ENCODE measurements around the gene PLCH2.

PLCH2 gene

GRCh38 chr1:2486558-2486957, 10.5 kb downstream of the PLCH2 start:
- no peak for TF ChIP-seq CTCF (IDR thresholded peaks at IDR 0.05; ENCODE audit: low read depth, low read length, missing control alignments)
- in situ Hi-C loops (cut with HindIII; ENCODE audit: low pct_ligation_motif_present, low sequenced_read_pairs), result no loop called here
- H3K36me3 ChIP-seq (replicated peaks), result no peaks in the 10 kb centered on the region

GRCh38 chr1:2488688-2489087, 12.6 kb downstream of the PLCH2 start:
- TF ChIP-seq CTCF (IDR thresholded peaks at IDR 0.05; ENCODE audit: low read depth, low read length, missing control alignments), result no peak
- no peak overlapping the region for H3K4me3 ChIP-seq (ENCODE audit: low read depth, low read length)
- no peak for DNase-seq
- no peaks in the 10 kb centered on the region for H3K27me3 ChIP-seq (replicated peaks)
- H3K36me3 ChIP-seq (replicated peaks), result no peaks in the 10 kb centered on the region
- in situ Hi-C loops (cut with HindIII; ENCODE audit: low pct_ligation_motif_present, low sequenced_read_pairs), result no loop called here
- H3K27ac ChIP-seq, result no peak overlapping the region

More at GRCh38 chr1:2486558-2486957, 10.5 kb downstream of the PLCH2 start:
- no peak for DNase-seq
- Histone ChIP-seq H3K27ac (no peak overlapping the region), H3K4me3 (ENCODE audit: low read depth, low read length) (no peak overlapping the region), H3K27me3 (replicated peaks) (no peaks in the 10 kb centered on the region)

GRCh38 chr1:2489615-2490014, 13.5 kb downstream of the PLCH2 start:
- no peak for TF ChIP-seq CTCF (IDR thresholded peaks at IDR 0.05; ENCODE audit: low read depth, low read length, missing control alignments)
- DNase-seq, result no peak
- no peaks in the 10 kb centered on the region for H3K27me3 ChIP-seq (replicated peaks)
- H3K27ac ChIP-seq, result no peak overlapping the region
- no peak overlapping the region for H3K4me3 ChIP-seq (ENCODE audit: low read depth, low read length)
- in situ Hi-C loops (cut with HindIII; ENCODE audit: low pct_ligation_motif_present, low sequenced_read_pairs), result no loop called here
- H3K36me3 ChIP-seq (replicated peaks), result no peaks in the 10 kb centered on the region

- Histone ChIP-seq H3K27me3 (replicated peaks) (no peaks in the 10 kb centered on the region), H3K27ac (no peak overlapping the region), H3K36me3 (replicated peaks) (no peaks in the 10 kb centered on the region), H3K4me3 (ENCODE audit: low read depth, low read length) (no peak overlapping the region)
- in situ Hi-C loops (cut with HindIII; ENCODE audit: low pct_ligation_motif_present, low sequenced_read_pairs), result no loop called here
- TF ChIP-seq CTCF (IDR thresholded peaks at IDR 0.05; ENCODE audit: low read depth, low read length, missing control alignments), result no peak
- no peak for DNase-seq
These were observed 16.0 kb downstream of the PLCH2 start for GRCh38 chr1:2492091-2492490.

- no peak for DNase-seq
- in situ Hi-C loops (cut with HindIII; ENCODE audit: low pct_ligation_motif_present, low sequenced_read_pairs), result no loop called here
- Histone ChIP-seq H3K36me3 (replicated peaks) (no peaks in the 10 kb centered on the region), H3K27me3 (replicated peaks) (no peaks in the 10 kb centered on the region), H3K4me3 (ENCODE audit: low read depth, low read length) (no peak overlapping the region), H3K27ac (no peak overlapping the region)
- no peak for TF ChIP-seq CTCF (IDR thresholded peaks at IDR 0.05; ENCODE audit: low read depth, low read length, missing control alignments)
These were observed 17.1 kb downstream of the PLCH2 start for GRCh38 chr1:2493218-2493617.

- Histone ChIP-seq H3K36me3 (replicated peaks) (no peaks in the 10 kb centered on the region), H3K27ac (no peak overlapping the region), H3K27me3 (replicated peaks) (no peaks in the 10 kb centered on the region), H3K4me3 (ENCODE audit: low read depth, low read length) (no peak overlapping the region)
- in situ Hi-C loops (cut with HindIII; ENCODE audit: low pct_ligation_motif_present, low sequenced_read_pairs), result no loop called here
- no peak for TF ChIP-seq CTCF (IDR thresholded peaks at IDR 0.05; ENCODE audit: low read depth, low read length, missing control alignments)
- DNase-seq, result no peak
These were observed 17.7 kb downstream of the PLCH2 start for GRCh38 chr1:2493691-2494322.
